RWPE1 (cell line): ENCODE measurements around the gene TSHR.

Experiments
- CTCF ChIA-PET: fragments of 350-600 bp; sonication (Branson Sonifier 250); formaldehyde crosslinking; extraction: SDS; loops from one replicate; lab custom pipeline; 2021; lab: Yijun Ruan, JAX
- POLR2A ChIA-PET: fragments of 400-600 bp; formaldehyde crosslinking; extraction: SDS; loops from one replicate; lab custom pipeline; 2020; ENCODE audit warnings: antibody characterized with exemption; ENCODE audit not compliant: low non-redundant PET; lab: Yijun Ruan, JAX
- DNase-seq: peaks from one replicate; pipeline ENCODE4 v3.0.0; 2012; ENCODE audit warnings: low spot score
- H3K27ac ChIP-seq: fragments of 450-650 bp; 2 replicates; pipeline ENCODE4 v1.5.1; 2017
- CTCF ChIP-seq: fragments of 450-650 bp; conservative IDR thresholded peaks from 2 replicates; pipeline ENCODE4 v1.5.1; 2017; ENCODE audit warnings: low read depth, mild to moderate bottlenecking

Gene TSHR

GRCh38 chr14:80977221-80977620, 21.8 kb downstream of the TSHR start:
- CTCF ChIA-PET: interaction anchor here (1.3 kb wide), 1 partner anchor 10 kb away, joined by 3 read pairs; no protein-coding TSS in a partner anchor
- DNase-seq: no peak
- H3K27ac ChIP-seq: no peak overlapping the region
- POLR2A ChIA-PET: no interaction called here
- TF ChIP-seq CTCF: no peak

GRCh38 chr14:80978403-80978802, 23.0 kb downstream of the TSHR start:
- TF ChIP-seq CTCF: no peak
- POLR2A ChIA-PET: no interaction called here
- no peak for DNase-seq
- no peak overlapping the region for H3K27ac ChIP-seq
- CTCF ChIA-PET: interaction anchor here (1.1 kb wide), 1 partner anchor 923 kb away, joined by 3 read pairs; no protein-coding TSS in a partner anchor

GRCh38 chr14:80979951-80980350, 24.5 kb downstream of the TSHR start:
- TF ChIP-seq CTCF: no peak
- no peak for DNase-seq
- H3K27ac ChIP-seq: no peak overlapping the region
- POLR2A ChIA-PET: no interaction called here
- CTCF ChIA-PET: no interaction called here

- no peak for TF ChIP-seq CTCF
- no peak for DNase-seq
- H3K27ac ChIP-seq: 0 out of 2 replicates have a peak overlapping the region, but pooled peaks have one; percentile 24
- POLR2A ChIA-PET: no interaction called here
- CTCF ChIA-PET: no interaction called here
Observed at GRCh38 chr14:80981156-80981555, 25.7 kb downstream of the TSHR start.

GRCh38 chr14:80981673-80982072, 26.3 kb downstream of the TSHR start:
- DNase-seq: no peak
- CTCF ChIA-PET: no interaction called here
- no peak for TF ChIP-seq CTCF
- POLR2A ChIA-PET: no interaction called here
- H3K27ac ChIP-seq: no peak overlapping the region

- ChIA-PET CTCF (no interaction called here), POLR2A (no interaction called here)
- TF ChIP-seq CTCF: no peak
- no peak for DNase-seq
- no peak overlapping the region for H3K27ac ChIP-seq
Observed at GRCh38 chr14:80982711-80983110, 27.3 kb downstream of the TSHR start.
